Epithelial cell of esophagus (primary cell): Measurements from ENCODE around the gene SLC30A7.

Source experiments
- DNase-seq: peaks from one replicate; pipeline ENCODE4 v3.0.0; 2010; ENCODE audit warnings: low read depth
- H3K4me3 ChIP-seq: 2 replicates; pipeline ENCODE4 v1.5.1; 2011; ENCODE audit warnings: mild to moderate bottlenecking, low read length, control low read depth
- CTCF ChIP-seq: IDR thresholded peaks from 2 replicates; pipeline ENCODE4 v1.5.1; 2011; ENCODE audit warnings: low read depth, mild to moderate bottlenecking, low read length, control low read depth, inconsistent platforms; ENCODE audit not compliant: insufficient read depth; ENCODE audit errors: missing control alignments

Gene SLC30A7

GRCh38 chr1:100982793-100983192 lies 86.9 kb downstream of the SLC30A7 start:
- H3K4me3 ChIP-seq = no peak overlapping the region
- TF ChIP-seq CTCF = no peak
- peak; percentile 7 for DNase-seq

GRCh38 chr1:100988121-100988520 lies 92.2 kb downstream of the SLC30A7 start:
- no peak for TF ChIP-seq CTCF
- no peak for DNase-seq
- no peak overlapping the region for H3K4me3 ChIP-seq

- DNase-seq = peak; percentile 77
- H3K4me3 ChIP-seq = no peak overlapping the region
- TF ChIP-seq CTCF = no peak
These were observed 93.6 kb downstream of the SLC30A7 start for GRCh38 chr1:100989306-100990077.

GRCh38 chr1:100995198-100995988 lies 99.5 kb downstream of the SLC30A7 start:
- no peak for DNase-seq
- no peak for TF ChIP-seq CTCF
- H3K4me3 ChIP-seq = no peak overlapping the region

DNA sequence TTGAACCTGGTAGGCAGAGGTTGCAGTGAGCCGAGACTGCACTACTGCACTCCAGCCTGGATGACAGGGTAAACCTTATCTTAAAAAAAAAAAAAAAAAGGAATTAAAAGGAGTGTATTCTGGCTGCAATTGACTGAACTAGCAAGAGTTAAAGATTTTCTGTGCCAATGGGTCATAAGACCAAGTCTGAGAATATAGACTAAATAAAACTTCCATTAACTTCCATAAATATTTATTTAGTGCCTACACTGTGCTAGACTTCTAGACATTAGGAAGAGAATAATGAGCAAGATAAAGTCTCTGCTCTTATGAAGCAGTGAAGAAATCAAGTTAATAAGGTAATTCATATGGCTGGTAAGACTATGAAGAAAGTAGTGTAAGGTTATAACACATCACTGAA lies 102.5 kb downstream of the SLC30A7 start:
- no peak overlapping the region for H3K4me3 ChIP-seq
- no peak for TF ChIP-seq CTCF
- no peak for DNase-seq

DNA sequence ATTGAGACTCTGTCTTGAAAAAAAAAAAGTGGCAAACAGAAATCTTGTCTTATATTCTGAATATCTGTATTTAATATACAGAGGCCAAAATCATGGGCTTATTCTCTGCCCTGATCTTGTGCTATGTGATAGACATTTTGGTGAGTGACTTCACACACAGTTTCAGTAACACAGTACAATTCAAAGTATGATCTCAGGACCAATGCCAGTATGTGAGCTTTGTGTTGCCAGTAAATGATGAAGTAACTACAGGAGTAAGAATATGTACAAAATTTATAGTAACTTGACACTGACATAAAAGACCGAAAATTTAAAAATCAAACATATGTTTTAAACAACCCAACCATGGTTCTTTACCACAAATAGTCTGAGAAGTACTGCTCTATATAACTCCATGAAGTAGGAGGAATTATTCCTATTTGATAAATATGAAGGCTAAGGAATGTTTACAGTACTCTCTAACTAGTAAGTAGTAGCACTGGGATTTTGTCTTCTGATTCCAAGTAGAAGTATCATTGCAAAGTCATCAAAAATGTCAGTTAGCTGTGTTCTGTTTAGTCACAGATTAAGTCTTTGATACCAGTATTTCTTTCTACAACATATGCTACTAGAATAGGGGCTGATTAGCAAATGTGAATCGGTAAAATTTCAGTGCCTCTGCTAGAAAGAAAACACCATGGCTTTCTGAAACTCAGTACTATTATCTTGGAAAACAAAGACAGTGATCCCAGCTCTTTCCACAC lies 104.4 kb downstream of the SLC30A7 start:
- H3K4me3 ChIP-seq = no peak overlapping the region
- no peak for TF ChIP-seq CTCF
- DNase-seq = no peak
